GM21723 (cell line): ENCODE results near the gene IFNAR1.
"Not testable (repeated sequence)": the region's sequence is repeated elsewhere in the genome, so short reads cannot be mapped to it uniquely, and the experiment has no call there.

Experiments used
- ATAC-seq: cut with Tn5 transposase; IDR thresholded peaks from one replicate; pipeline ENCODE4 v1.9.1; 2021; ENCODE audit warnings: mild to moderate bottlenecking, moderate library complexity; ENCODE audit not compliant: unreplicated experiment

Gene IFNAR1

DNA sequence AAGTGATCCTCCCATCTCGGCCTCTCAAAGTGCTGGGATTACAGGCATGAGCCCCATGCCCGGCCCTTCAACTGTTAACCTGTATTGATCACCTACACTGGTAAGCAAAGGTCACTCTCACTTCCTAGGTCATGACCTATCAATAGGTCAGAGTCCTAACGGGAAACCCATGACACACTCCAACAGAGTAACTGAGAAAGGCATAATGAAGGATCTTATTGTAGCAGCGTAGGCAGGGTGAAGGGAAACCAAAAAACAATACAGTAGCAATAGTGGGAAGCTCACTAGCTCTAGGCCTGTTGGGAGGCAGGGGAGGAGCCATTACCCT is 19.5 kb upstream of the IFNAR1 start:
- ATAC-seq = no peak

DNA sequence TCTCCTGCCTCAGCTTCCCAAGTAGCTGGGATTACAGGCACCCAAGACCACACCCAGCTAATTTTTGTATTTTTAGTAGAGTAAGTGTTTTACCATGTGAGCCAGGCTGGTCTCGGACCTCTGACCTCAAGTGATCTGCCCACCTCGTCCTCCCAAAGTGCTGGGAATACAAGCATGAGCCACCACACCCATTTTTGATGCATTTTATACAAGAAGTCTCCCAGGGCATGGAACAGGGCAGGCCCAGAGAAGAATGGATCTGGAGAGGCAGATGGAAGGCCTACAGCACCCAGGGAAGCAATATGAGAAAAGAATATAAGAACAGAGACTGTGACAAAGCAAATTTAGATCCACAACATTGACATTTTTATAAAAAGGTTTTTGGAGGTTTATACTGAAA is 18.8 kb upstream of the IFNAR1 start:
- no peak for ATAC-seq

DNA sequence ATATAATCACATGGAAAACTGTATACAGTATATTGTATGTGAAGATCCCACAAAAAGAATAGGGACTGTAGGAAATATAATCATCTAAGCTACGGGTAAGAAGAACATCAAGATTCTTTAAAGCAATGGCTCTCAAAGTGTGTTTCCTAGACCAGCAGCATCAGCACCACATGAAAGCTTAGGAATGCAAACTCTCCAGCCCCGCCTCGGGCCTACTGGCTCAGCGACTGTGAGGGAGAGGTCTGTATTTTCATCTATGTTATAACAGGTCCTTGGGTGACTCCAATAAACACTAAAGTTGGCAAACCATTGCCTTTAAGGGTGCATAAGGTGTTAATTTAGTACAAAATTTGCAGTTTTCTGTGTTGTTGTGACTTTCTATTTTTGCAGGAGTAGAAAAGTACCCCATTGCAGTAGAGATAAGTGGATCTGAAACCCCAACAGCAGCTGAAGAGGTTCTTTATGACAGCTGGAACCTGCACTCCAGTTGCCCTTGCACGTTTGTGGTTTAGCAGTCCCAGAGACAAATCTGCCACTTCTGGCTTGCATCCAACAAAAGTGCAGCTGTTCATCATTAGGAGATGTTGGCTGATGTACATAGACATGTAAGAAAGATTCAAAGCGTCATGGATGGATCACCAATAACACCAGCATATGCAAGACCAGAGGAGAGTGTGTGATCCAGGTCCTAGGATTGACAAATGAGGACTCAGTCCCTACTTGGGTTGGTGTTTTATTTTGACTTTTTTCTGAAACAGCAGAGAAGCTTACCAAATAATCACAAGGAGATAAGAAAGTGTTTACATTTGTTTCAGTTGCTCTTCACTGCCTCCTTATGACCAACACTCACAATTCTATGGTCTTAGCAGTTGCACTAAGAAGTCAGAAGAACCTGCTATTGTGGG is 15.9 kb upstream of the IFNAR1 start:
- ATAC-seq = peak; percentile 82

DNA sequence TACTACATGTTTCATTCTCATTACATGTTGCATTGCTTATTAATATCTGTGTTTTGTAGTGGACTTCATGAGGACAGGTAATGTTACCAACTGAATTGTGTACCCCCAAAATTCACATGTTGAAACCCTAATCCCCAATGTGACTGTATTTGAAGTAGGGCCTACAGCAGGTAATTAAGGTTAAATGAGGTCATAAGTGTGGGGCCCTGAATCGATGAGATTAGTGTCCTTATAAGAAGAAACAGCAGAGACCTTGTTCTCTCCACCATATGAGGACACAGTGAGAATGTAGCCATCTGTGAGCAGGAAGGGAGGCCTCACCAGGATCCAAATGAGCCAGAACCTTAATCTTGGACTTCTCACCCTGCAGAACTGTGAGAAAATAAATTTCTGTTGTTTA is 15.0 kb upstream of the IFNAR1 start:
- ATAC-seq = no peak

DNA sequence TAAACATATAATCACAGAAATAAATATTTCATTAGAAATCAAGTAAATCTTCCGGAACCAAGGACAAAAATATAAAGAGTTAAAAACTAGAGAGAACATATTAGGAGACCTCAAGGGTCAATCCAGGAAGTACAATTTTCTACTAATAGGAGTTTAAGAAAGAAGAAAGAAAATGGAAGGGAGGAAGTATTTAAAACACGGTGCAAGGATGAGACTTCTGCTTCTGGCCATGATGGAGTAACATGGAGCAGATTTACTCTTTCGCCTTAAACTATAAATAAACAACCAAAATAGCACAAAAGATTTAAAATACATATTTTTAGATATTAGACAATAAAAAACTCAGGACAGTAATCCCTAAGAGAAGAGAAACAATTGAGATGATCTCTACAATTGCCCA is 12.6 kb upstream of the IFNAR1 start:
- ATAC-seq = no peak

DNA sequence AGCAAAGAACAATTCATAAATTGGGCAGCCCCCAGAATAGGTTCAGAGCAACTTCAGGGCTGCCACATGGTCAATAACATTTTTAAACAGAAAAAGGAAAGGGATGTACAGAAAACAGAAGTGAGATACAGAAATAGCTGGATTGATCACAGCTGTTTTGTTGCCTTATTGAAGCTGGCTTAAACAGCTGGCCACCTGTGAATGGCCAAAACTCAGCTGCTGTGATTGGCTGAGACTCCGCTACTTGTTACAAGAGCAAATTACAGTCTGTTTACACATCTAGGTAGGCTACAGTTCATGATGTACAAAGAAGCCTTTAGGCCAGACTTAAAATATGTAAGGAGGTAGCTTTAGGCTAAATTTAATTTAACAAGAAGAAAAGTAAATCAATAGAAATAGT is 11.6 kb upstream of the IFNAR1 start:
- no peak for ATAC-seq

DNA sequence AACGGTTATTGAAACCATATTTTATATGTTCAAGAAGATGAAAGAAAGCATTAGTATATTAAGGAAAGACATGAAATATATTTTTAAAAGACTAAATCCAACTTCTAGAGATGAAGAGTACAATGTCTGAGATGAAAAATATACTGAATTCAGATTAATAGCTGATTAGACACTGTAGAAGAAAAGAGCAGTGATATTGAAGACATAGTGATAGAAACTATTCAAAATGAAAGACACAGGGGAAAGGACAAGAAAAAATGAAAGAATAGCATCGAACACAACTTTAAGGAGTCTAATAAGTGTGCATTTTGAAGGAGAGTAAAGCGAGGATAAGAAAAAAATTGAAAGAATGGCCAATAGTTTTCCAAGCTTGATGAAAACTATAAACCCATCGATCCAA is 11.2 kb upstream of the IFNAR1 start:
- no peak for ATAC-seq

DNA sequence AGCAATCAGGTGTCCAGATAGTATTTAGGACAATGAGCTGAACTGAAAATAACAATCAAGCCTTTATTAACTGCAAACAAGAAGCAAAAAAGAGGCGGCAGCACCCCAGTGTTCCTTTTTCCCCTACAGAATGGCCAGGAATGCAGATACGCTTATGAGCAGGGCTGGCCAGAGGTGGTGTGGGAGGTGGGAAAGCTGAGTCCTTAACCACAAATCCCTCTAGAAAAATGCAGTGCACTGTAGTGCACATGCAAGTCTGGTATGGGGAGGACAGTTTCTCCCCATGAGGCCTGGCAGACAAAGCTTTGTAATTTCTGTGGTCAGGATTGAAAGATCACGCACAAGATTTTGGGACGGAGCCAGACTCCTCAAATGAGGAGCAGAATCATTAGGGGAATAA is 10.7 kb upstream of the IFNAR1 start:
- ATAC-seq = no peak

DNA sequence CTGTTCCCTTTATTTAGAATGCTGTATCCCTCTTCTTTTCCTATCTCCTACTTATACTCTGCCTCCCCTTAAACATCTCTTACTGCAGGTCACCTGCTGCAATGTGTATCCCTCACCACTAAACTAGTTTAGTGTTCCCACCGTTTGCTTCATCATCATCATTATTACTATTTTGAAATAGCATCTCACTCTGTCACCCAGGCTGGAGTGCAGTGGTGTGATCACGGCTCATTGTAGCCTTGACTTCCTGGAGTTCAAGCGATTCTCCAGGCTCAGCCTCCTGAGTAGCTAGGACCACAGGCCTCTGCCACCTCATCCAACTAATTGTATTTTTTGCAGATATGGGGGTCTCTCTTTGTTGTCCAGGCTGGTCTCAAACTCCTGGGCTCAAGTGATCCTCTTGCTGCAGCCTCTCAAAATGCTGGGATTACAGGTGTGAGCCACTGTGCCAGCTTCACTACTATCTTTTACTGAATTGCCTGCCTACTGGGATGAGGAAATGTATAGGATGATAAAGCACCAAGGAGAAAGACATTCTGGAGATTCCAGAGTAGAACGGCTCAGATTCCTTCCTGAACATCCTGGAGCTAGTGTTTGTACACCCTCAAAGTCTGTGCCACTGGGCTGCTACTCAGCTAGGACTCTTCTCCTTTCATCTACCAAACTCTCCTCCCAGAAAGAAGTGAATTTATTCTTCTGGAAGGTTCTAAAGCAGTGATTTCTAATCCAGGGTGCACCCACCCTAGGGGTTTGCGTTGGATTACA is 8.6 kb upstream of the IFNAR1 start:
- no peak for ATAC-seq

DNA sequence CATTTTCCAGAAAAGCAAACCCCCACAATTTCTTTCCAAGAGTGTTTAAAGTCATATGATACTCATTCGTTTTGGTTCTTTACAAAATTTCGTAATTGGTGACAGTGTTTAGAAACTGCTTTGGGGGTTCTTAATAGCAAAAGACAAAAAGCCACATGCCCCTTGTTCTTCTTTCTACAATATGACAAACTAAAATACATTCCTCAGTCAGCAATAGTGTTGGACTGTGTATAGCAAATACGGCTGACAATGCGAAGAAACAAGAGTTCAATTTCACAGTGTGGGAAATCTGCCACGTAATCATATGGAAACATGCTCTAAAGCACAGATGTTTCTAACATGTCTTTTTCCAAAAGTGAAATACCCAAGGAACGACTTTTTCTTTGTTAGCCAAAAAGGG is 7.6 kb upstream of the IFNAR1 start:
- ATAC-seq = no peak

DNA sequence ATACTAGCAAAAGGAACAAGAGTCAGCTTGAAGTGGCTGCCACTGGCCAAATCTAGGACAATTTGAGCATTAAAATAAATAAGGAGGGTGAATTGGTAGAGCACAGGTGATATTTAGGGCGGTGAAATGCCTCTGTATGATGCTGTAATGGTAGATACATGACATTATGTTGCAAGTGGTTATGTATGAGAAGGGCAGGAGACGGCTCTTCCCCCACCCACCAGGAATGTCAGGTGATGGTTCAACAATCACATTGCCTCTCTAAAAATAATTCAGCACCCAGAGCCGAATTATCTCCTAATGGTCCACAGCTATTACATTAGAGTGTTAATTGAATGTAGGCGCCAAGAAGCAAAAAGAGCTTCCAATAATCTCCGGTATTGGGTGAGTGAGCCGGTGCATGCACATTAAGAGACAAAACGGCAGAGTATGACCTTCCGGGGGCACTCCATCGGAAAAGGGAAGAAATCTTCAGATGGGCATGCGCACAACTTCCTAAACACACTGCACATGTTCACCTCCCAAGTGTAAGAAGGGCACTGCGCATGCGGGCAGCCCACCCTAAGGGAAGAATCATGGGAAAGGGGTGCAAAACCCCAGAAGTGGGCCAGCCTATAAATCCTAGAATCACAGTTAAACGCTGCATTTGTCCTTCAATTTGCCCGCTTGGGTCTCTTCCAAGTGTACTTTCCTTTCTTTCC is 6.8 kb upstream of the IFNAR1 start:
- no peak for ATAC-seq

DNA sequence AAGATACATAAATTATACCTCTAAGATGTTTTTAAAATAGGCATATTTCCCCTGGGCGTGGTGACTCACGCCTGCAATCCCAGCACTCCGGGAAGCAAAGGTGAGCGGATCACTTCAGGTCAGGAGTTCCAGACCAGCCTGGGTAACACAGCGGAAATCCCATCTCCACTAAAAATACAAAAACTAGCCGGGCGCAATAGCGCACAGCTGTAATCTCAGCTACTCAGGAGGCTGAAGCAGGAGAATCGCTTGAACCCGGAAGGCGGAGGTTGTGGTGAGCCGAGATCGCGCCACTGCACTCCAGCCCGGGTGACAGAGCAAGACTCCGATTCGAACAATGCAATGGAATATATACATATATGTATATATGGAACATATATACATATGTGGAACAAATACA is 3.8 kb upstream of the IFNAR1 start:
- not testable (repeated sequence) for ATAC-seq

DNA sequence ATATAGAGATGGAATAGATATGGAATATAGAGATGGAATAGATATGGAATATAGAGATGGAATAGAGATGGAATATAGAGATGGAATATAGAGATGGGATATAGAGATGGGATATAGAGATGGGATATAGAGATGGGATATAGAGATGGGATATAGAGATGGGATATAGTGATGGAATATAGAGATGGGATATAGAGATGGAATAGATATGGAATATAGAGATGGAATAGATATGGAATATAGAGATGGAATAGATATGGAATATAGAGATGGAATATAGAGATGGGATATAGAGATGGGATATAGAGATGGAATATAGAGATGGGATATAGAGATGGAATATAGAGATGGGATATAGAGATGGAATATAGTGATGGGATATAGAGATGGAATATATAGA is 1.2 kb upstream of the IFNAR1 start:
- ATAC-seq = not testable (repeated sequence)

DNA sequence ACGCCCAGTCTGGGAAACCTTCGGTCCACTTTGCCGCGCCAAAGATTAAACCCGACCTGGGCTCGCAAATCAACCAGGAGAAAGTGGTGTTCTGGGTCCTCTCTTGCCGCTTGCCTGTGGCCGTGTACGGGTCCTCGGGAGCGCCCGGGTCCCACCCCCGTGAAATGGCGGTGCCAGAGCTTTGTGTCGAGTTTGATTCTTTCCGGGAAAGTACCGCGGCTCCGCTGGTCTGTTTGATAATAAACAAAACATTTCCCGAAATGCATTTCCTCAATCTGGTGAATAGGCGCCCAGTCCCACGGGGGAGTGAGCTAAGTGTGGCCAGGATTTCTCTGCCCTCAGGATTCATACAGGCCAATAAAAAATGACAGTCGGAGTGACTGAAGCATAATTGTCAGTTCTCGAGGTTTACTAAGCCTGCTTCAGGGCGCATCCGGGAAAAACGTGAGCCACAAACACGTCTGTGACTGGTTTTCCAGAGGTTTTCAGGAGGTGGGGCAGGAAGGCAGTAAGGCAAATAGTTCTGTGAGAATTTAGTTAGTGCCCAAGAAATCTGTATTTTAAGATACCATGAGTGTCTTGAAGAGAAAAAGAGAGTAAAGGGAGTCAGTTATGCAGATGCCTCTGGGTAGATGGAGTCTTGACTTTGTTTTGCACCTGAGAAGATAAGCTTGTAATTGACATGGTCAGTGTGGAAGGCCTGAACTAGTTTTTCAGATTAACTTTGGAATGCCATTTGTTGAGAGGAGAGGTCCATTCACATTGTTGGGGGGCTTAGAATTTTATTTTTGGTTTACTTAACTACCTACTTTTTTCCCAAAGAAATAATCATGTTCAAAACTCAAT is 675 bp downstream of the IFNAR1 start:
- peak; percentile 35 for ATAC-seq

DNA sequence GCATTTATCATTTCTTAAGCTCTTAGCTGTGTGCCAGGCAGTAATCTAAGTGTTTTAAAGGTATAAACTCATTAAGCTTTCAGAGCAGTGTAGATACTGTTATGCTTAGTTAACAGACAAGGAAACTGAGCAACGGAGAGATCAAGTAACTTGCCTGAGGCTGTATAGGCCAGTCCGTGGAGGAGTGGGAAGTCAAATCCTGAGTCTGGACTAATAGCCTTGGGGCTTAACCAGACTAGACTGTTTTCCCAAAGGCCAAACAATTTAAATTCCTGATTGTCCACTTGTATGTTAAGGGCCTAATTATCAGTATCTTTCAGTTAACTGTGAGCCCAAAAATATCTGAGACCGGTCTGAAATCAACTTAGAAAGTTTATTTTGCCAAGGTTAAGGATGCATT is 2.6 kb downstream of the IFNAR1 start:
- no peak for ATAC-seq

DNA sequence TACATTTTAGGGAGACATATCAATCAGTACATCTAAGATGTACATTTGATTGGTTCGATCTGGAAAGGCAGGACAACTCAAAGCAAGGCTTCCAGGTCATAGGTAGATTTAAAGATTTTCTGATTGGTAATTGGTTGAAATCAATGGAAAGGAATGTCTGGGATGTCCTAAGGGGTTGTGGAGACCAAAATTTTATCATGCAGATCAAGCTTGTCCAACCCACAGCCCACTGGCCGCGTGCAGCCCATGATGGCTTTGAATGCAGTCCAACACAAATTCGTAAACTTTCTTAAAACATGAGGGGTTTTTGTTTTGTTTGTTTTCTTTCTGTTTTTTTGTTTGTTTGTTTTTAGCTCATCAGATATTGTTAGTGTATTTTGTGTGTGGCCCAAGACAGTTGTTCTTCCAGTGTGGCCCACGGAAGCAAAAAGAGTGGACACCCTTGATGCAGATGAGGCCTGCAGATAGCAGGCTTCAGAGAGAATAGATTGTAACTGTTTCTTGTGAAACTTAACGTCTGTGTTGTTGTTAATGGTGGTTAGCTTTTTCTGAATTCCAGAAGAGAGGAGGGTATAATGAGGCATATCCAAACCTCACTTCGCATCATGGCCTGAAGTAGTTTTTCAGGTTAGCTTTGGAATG is 3.1 kb downstream of the IFNAR1 start:
- no peak for ATAC-seq

DNA sequence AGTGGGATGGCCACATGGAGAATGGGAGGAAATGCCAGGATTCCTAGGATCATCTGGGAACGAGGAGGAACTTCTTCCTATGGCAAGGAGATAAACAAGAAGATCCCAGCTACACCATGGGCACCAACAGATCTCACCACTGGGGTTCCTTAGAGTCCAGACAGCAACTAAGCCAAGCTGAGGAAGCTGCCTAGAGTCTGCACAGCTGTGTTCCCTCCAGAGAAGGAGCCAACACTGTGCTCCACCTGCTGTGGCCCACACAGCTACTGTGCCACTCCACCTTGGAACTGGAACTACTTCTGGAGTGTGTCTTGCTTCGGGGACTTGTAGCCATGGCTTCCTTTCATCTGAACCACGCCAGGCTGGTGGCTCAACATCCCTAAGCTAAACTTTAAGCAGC is 6.0 kb downstream of the IFNAR1 start:
- ATAC-seq = no peak

DNA sequence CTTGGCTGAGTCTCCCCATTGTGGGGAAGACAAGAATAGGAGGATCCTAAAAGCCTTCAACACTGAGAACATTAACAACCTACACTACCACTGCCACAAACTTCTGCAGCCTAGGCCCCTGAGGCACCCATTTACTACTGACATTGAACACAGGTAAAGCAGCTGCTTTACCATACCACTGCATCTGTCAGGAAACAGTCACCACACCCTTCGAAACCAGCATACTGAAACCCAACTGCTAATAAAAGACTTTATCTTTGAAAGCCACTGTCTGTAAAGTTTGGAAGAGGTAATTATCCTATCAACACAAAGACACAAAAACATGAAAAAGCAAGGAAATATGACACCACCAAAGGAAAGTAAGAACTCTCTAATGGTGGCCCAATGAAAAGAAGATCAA is 7.4 kb downstream of the IFNAR1 start:
- peak; percentile 81 for ATAC-seq

DNA sequence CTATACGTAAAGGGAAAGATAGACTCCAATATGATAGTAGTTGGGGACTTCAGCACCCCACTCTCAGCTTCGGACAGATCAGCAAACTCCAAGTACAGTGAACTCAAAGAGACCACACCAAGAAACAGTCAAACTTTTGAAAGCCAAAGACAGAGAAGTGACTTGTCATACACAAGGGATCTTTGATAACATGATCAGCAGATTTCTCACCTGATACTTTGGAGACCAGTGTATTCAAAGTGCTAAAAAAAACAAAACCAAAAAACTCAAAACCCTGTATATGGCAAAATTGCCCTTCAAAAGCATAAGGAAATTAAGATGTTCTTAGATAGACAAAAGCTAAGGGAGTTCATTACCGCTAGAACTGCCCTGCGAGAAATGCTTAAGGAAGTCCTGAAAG is 9.4 kb downstream of the IFNAR1 start:
- ATAC-seq = no peak

DNA sequence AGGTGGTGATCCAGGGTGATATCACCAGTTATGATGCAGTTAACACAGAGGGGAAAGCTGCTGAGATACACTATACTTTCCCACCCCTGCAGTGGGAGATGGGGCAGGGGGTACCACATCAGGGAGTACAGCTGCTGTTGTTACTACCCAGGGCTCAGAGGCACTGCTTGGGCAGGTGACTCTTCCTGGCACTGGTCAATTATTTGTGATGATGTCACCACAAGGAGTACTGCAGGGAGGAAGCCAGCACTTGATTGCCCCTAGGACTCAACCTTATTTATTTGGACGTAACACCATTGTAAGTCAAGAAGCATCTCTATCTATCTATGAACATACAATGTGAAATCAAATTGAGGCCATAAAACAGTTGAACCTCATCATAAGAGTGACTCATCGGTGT is 10.1 kb downstream of the IFNAR1 start:
- no peak for ATAC-seq
